ENCODE measurements around the gene BCCIP.

BCCIP gene

DNA sequence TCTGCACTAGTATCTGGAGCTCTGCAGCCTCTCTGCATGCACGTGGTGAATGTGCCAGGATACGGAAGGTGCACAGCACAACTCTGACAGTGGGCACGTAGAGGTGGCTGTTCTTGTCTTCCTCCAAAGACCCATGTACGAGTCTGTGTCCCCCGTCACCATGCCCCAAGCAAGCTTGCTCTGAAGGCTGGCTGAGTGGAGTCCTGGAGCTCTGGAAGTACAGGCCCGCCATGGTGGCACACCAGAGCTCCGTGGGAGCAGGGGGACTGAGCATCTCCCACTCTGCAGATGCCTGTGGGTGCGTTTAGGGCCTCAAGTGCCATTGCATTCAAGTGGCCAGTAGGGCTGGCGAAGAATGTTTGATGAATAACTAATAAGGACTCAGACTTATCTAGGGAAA lies 17.1 kb downstream of the BCCIP start:
- DNase-seq (ENCODE audit: low read depth in 2 of 2), result no peak
- TF ChIP-seq, protein P1, sequence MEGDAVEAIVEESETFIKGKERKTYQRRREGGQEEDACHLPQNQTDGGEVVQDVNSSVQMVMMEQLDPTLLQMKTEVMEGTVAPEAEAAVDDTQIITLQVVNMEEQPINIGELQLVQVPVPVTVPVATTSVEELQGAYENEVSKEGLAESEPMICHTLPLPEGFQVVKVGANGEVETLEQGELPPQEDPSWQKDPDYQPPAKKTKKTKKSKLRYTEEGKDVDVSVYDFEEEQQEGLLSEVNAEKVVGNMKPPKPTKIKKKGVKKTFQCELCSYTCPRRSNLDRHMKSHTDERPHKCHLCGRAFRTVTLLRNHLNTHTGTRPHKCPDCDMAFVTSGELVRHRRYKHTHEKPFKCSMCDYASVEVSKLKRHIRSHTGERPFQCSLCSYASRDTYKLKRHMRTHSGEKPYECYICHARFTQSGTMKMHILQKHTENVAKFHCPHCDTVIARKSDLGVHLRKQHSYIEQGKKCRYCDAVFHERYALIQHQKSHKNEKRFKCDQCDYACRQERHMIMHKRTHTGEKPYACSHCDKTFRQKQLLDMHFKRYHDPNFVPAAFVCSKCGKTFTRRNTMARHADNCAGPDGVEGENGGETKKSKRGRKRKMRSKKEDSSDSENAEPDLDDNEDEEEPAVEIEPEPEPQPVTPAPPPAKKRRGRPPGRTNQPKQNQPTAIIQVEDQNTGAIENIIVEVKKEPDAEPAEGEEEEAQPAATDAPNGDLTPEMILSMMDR (IDR thresholded peaks at IDR 0.05; ENCODE audit: low read depth, low read length), result no peak
- no peak overlapping the region for H3K4me3 ChIP-seq (replicated peaks in 1 of 2; ENCODE audit: low read depth in 2 of 2, low read length in 2 of 2)

DNA sequence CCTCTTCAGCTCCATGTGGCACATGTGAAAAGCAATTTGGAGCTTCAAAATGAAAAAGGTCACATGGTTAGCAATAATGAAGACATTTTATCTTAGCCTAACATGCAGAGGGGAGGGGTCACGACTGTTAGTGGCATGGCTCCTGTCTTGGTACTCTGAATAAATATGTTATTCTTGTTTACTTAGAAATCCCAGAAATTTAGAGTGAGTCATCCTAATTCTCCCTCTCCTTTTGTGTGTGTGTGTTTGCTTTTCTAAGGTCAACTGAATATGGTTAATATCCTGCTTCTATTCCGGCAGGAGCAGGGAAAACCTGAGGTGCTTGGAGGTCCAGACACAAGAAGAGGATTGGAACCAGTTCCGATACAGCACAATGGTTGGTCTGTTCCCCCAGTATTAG lies 17.6 kb downstream of the BCCIP start:
- TF ChIP-seq, protein P1 (IDR thresholded peaks at IDR 0.05; ENCODE audit: low read depth, low read length), result no peak
- peak; percentile 10 to 29 for DNase-seq (ENCODE audit: low read depth in 2 of 2)

DNA sequence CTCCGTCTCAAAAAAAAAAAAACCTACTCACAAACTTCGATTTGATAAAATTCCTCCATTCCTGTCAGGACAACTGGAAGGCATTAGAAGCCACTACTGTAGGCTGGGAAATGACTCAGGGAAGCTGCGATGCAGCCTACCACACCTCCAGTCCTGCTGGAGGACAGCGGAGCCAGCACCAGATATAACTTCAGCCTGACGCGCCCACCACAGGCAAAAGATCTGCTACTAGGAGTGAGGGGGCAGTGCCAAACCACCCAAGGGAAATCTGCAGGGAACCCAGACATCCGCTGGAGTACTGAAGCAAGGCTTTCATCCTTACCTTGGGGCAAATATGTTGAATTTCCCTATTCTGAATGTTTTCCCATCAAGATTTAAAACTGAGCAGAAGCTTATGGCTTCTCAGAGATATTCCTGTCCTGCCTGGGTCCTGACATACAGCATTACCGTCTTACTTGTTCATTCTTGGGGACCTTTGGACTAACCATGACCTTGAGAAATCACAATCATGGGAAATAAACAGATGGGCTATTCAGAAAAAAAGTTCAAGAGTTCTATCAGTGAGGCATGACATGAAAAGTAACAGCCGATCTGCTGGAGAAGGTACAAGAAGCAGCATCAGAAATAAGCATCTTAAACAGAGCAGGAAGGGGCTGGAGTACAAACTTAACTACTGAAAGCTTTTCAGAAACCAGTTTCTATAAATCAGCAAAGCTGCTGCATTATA lies 20.4 kb downstream of the BCCIP start:
- H3K4me3 ChIP-seq (replicated peaks in 1 of 2; ENCODE audit: low read depth in 2 of 2, low read length in 2 of 2), result no peak overlapping the region
- no peak for DNase-seq (ENCODE audit: low read depth in 2 of 2)
- TF ChIP-seq, protein P1 (IDR thresholded peaks at IDR 0.05; ENCODE audit: low read depth, low read length), result no peak

More for the DNA sequence above, 17.6 kb downstream of the BCCIP start:
- H3K4me3 ChIP-seq (replicated peaks in 1 of 2; ENCODE audit: low read depth in 2 of 2, low read length in 2 of 2), result no peak overlapping the region

DNA sequence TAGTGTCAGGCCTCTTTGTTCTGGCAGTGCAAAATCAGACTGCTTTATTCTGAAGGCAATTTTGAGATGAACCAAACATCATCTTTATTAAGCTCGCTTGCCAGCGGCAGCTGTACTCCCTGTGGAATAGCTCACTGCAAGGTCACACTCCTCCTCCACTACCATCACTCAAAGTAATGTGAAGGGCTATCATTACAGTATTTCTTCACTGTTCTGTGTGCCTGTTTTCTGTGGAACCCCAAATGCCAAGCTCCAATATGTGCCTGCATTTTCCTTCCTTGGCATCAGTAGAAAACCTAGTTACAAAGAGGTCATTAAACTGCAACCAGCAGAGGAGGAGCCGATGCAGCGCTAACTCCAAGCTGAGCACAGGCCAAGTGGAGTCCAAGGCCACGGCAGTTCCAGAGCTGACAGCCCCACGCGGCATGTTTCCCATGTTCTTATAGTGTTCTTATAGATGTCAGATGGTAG lies 21.4 kb downstream of the BCCIP start:
- no peak for DNase-seq (ENCODE audit: low read depth in 2 of 2)
- no peak overlapping the region for H3K4me3 ChIP-seq (replicated peaks in 1 of 2; ENCODE audit: low read depth in 2 of 2, low read length in 2 of 2)
- TF ChIP-seq, protein P1 (IDR thresholded peaks at IDR 0.05; ENCODE audit: low read depth, low read length), result no peak

DNA sequence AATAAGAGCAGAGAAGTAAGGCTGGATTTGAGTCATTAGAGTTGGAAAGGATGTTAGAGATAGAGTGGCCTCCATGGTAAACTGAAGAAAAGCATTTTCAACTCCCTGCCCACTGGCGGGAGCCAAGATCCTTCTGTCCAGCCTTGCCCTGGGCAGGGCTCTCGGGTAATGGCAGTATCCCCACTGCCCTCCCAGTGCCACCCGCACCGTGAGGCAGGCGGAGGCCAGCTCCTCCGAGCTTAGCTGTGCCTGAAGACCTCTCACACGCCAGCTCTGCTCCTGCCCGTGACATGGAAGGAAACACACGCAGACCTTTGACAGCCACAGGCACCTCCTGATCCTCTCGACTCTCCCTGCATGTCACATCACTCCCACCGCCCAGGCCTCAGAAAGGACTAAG lies 22.3 kb downstream of the BCCIP start:
- no peak overlapping the region for H3K4me3 ChIP-seq (replicated peaks in 1 of 2; ENCODE audit: low read depth in 2 of 2, low read length in 2 of 2)
- DNase-seq (ENCODE audit: low read depth in 2 of 2), result no peak
- TF ChIP-seq, protein P1 (IDR thresholded peaks at IDR 0.05; ENCODE audit: low read depth, low read length), result no peak

DNA sequence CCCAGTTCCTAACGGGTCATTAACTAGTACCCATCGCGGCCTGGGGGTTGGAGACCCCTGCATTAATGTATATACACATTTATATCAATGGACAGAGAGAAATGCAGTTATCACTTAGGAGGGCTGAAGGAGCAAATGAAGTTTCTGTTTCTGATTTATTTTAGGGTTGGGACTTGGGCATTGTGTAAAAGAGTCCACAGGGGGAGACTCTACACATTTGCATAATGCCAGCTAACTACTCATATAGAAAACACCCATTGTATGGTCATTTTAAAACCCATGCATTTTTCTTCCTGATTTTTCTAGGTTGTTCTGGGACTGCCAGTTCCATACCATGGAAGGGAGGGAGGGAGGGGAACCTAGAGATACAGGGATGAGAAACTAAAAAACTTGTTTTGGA lies 23.5 kb downstream of the BCCIP start:
- H3K4me3 ChIP-seq (replicated peaks in 1 of 2; ENCODE audit: low read depth in 2 of 2, low read length in 2 of 2), result no peak overlapping the region
- TF ChIP-seq, protein P1 (IDR thresholded peaks at IDR 0.05; ENCODE audit: low read depth, low read length), result no peak
- DNase-seq (ENCODE audit: low read depth in 2 of 2), result no peak

DNA sequence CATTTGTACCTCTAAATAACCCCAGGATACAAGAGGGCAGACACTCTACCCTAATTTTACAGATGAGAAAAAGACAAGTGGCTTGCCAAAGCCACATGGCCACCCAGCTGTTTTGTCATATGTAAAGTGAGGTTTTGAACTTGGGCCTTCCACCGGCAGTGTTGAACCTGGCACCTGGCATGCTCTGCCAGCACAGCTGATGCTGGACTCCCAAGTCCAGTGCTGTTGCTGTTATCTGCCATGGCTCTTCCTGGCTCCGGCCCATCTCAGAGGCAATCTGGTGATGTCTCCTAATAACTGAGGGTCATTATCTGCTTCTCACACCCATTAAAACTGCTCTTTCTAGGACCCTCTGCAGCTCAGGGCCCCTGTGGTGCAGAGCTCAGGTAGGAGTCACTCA lies 25.0 kb downstream of the BCCIP start:
- TF ChIP-seq, protein P1 (IDR thresholded peaks at IDR 0.05; ENCODE audit: low read depth, low read length), result no peak
- DNase-seq (ENCODE audit: low read depth in 2 of 2), result no peak
- H3K4me3 ChIP-seq (replicated peaks in 1 of 2; ENCODE audit: low read depth in 2 of 2, low read length in 2 of 2), result no peak overlapping the region

Measured in cardiac fibroblast (primary cell).